GM19238 (cell line): ENCODE results near the gene PRM3.
"Not testable (repeated sequence)": the region's sequence is repeated elsewhere in the genome, so short reads cannot be mapped to it uniquely, and the experiment has no call there.

Experiments
- DNase-seq: peaks from one replicate; pipeline ENCODE4 v3.0.0; 2011; ENCODE audit warnings: low spot score; ENCODE audit not compliant: insufficient read length

Gene PRM3

GRCh38 chr16:11306381-11306780 lies 33.0 kb upstream of the PRM3 start:
- no peak for DNase-seq

DNA sequence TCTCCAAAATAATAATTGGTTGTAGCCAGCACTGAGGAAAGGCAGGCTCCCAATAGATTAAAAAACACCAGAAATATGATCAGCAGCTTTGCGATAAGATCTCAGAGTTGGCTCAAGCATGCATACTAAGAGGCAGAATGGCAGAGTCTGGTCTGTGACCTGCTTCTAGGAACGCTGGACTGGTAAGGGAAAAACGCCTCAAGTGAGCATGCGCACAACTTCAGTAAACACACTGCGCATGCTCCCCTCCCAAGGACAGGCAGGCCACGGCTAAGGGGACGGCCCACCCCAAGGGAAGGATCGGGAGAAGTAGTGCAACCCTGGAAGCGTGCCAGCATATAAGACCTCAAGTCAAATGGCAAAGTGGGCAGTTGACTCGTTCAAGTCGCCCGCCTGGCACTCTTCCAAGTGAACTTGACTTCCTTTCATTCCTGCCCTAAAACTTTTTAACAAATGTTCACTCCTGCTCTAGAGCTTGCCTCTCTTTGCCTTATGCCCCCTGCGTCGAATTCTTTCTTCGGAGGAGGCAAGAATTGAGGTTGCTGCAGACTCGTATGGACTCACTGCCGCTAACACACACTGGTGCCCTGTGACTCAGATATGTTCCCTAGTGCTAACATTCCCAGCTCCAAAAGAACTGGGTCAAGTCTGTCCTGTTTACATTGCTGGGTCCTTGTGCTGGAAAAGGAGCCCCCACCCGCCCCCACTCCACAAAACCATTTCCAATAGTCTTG lies 30.1 kb upstream of the PRM3 start:
- no peak for DNase-seq

DNA sequence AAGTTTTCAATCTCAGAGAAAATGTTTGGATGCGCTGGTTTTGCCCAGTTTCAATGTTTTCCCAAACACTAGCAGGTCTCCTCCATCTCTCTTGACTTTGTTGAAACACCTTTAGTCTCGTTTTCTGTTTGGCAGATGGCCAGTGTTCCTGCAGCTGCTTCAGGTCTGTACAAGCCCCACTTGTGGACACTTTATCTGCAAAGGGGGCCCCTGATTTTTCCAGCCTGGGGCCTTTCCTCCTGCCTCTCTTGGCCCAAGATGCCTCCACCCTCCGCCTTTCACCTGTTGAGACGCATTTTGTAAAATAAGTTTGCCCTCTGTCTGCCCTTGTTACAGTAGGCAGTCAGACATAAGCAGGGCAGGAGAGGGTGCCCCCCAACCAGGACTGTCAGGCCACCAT lies 29.5 kb upstream of the PRM3 start:
- no peak for DNase-seq

- DNase-seq, result no peak
Observed at GRCh38 chr16:11301645-11302501, 28.4 kb upstream of the PRM3 start.

DNA sequence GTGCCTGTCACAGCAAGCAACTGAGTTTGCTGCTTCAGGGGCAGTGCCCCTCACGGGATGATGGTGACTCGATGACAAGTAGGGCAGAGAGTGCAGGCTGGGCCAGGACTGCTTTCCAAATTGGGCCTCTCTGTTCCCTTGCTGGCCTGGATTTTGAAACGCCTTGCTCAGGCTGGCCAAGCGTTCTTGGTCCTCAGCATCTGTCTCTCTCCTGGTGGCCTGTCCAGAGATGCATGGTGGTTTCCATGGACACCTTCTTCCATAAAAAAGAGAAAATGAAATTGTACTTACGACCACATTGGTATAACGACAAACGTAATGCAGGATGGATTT lies 27.1 kb upstream of the PRM3 start:
- DNase-seq, result no peak

- no peak for DNase-seq
Observed at GRCh38 chr16:11299865-11300559, 26.6 kb upstream of the PRM3 start.

DNA sequence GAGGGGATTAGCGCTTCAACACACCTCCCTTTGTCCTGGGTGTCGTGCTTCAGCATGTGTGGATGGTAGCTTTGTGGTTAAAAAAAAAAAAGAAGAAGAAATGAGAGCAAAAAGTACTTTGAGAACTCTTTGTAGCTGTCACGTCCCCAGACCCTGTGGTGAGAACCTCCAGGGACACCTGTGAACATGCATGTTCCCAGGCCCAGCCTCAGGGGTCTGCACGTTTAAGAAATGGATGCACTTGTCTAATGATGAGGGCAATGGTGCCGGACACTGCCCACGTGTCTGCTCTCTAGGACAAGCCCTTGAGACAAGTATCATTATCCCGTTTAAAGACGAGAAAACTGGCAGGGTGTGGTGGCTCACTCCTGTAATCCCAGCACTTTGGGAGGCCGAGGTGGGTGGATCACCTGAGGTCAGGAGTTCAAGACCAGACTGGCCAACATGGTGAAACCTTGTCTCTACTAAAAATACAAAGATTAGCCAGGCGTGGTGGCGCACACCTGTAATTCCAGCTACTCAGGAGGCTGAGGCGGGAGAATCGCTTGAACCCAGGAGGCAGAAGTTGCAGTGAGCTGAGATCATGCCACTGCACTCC lies 25.6 kb upstream of the PRM3 start:
- DNase-seq, result not testable (repeated sequence)

DNA sequence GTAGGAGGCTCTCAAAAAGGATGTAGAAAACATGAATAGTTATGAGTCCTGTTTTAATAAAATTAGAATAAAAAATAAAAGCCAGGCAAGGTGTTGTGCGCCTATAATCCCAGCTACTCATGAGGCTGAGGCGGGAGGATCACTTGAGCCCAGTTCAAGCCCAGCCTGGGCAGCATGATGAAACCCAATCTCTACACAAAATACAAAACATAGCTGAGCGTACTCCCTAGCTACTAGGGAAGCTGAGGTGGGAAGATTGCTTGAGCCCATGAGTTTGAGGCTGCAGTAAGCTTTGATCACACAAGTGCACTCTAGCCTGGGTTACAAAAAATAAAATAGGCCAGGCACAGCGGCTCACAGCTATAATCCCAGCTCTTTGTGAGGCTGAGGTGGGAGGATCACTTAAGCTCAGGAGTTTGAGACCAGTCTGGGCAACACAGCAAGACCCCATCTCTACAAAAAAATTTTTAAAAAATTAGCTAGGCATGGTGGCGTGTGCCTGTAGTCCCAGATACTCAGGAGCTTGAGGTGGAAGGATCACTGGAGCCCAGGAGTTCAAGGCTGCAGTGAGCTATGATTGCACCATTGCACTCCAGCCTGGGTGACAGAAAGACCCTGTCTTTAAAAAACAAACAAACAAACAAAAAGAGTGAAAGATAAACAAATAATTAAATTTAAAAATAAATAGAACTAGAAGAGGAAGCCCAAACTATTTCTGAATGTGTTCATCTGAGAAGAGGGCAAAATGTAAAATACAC lies 24.9 kb upstream of the PRM3 start:
- no peak for DNase-seq

- peak; percentile 68 for DNase-seq
Observed at GRCh38 chr16:11297492-11298142, 24.2 kb upstream of the PRM3 start.

GRCh38 chr16:11296706-11297491 lies 23.5 kb upstream of the PRM3 start:
- no peak for DNase-seq

GRCh38 chr16:11296351-11296705 lies 22.9 kb upstream of the PRM3 start:
- no peak for DNase-seq

DNA sequence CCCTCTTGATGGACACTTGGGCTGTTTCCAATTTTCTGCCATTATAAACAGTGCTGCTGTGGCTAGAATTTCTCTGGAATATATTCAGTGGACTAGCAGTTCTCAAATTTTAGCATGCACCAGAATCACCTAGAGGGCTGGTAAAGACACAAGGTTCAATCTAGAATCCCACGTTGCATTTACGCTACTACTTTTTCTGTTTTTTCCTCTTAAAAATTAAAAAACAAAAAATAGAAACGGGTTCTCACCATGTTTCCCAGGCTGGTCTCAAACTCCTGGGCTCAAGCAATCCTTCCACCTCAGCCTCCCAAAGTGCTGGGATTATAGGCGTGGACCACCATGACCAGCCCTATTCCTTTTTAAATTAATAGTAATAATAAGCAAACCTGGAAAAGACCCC lies 22.2 kb upstream of the PRM3 start:
- DNase-seq, result no peak

- no peak for DNase-seq
Observed at GRCh38 chr16:11292076-11292748, 18.8 kb upstream of the PRM3 start.

DNA sequence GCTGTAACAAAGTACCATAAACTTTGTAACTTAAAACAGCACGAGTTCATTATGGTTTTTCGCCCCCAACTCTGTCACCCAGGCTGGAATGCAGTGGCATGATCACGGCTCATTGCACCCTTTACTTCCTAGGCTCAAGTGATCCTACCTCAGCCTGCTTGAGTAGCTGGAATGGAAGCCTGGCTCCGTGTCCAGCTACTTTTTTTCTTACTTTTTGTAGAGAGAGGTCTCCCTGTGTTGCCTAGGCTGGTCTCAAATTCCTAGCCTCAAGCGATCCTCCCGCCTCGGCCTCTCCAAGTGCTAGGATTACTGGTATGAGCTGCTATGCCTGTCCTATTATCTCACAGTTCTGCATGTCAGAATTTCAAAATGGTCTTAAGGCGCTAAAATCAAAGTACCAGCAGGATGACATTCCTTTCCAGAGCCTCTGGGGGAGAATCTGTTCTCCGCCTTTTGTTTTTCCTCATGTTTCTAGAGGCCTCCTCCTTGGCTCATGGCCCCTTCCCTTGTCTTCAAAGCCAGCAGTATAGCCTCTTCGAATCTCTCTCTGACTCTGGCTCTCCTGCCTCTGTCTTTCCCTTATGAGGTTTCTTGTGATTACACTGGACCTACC lies 17.8 kb upstream of the PRM3 start:
- DNase-seq, result no peak

- DNase-seq, result no peak
Observed at GRCh38 chr16:11290102-11290893, 16.9 kb upstream of the PRM3 start.

DNA sequence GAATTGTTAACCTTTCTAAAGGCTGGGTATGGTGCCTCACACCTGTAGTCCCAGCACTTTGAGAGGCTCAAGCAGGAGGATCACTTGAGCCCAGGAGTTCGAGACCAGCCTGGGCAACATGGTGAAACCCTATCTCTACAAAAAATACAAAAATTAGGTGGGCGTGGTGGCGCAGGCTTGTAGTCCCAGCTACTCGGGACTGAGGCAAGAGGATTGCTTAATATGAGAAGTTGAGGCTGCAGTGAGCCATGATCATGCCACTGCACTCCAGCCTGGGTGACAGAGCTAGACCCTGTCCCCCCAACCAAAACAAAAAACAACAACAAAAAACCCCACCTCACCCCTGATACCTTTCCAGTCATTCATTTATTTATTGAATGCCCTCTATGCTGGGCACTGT lies 16.3 kb upstream of the PRM3 start:
- not testable (repeated sequence) for DNase-seq

- no peak for DNase-seq
Observed at GRCh38 chr16:11289202-11289601, 15.8 kb upstream of the PRM3 start.

- no peak for DNase-seq
Observed at GRCh38 chr16:11285842-11286241, 12.4 kb upstream of the PRM3 start.
